ENCODE measurements around the gene C11orf65. TPM values are rescaled to one million over a fixed set of nuclear protein-coding genes. Genes with fewer than 3 reads are reported as not detected.

The C11orf65 gene
- total RNA-seq, 1 experiment from 2014 or later: 1.3 TPM

GRCh38 chr11:108508653-108509593 lies 41.6 kb upstream of the C11orf65 start:
- TF ChIP-seq ZBTB33 (IDR thresholded peaks at IDR 0.05; ENCODE audit: extremely low read depth, insufficient replicate concordance, low read length) (no peak), SP1 (IDR thresholded peaks at IDR 0.05; ENCODE audit: low read depth) (no peak), EGR1 (IDR thresholded peaks at IDR 0.05; ENCODE audit: low read depth) (no peak), TCF7L2 (IDR thresholded peaks at IDR 0.05; ENCODE audit: borderline replicate concordance, extremely low read depth, insufficient read depth, insufficient read length) (no peak), EZH2phosphoT487 (IDR thresholded peaks at IDR 0.05; ENCODE audit: borderline replicate concordance) (no peak), ELF1 (IDR thresholded peaks at IDR 0.05; ENCODE audit: borderline replicate concordance, low read depth) (no peak), JUND (IDR thresholded peaks at IDR 0.05) (no peak), ATF3 (IDR thresholded peaks at IDR 0.05) (no peak), ZNF274 (IDR thresholded peaks at IDR 0.05; ENCODE audit: low read depth, low read length) (no peak), RAD21 (IDR thresholded peaks at IDR 0.05; ENCODE audit: low read depth) (no peak), FOSL1 (IDR thresholded peaks at IDR 0.05; ENCODE audit: low read depth) (no peak), CEBPB (IDR thresholded peaks at IDR 0.05; ENCODE audit: low read depth) (no peak), ZFX (IDR thresholded peaks at IDR 0.05) (no peak), MAX (IDR thresholded peaks at IDR 0.05) (no peak), POLR2A (IDR thresholded peaks at IDR 0.05; ENCODE audit: borderline replicate concordance, extremely low read depth, insufficient read depth, insufficient read length) (no peak), EZH2 (IDR thresholded peaks at IDR 0.05) (no peak), CTCF (IDR thresholded peaks at IDR 0.05 in 2 of 3, conservative IDR thresholded peaks at IDR 0.05 in 1 of 3; ENCODE audit: borderline replicate concordance in 1 of 3, insufficient read depth in 1 of 3, low read depth in 2 of 3, low read length in 2 of 3) (no peak), POLR2AphosphoS5 (IDR thresholded peaks at IDR 0.05; ENCODE audit: low read depth, low read length) (no peak), SRF (IDR thresholded peaks at IDR 0.05; ENCODE audit: low read depth) (no peak)
- Histone ChIP-seq H3K79me2 (ENCODE audit: insufficient read depth, low read length) (no peaks in the 10 kb centered on the region), H3K4me2 (ENCODE audit: low read length) (no peak overlapping the region), H2AFZ (ENCODE audit: low read depth, low read length, poor library complexity, severe bottlenecking) (no peak overlapping the region), H3K4me1 (ENCODE audit: control insufficient read depth in 1 of 2, insufficient read depth in 2 of 2, low read length in 2 of 2) (no peaks in the 10 kb centered on the region), H3K4me3 (replicated peaks in 1 of 2; ENCODE audit: low read depth in 1 of 2, low read length in 2 of 2) (no peak overlapping the region), H3K9me3 (ENCODE audit: control insufficient read depth in 1 of 2, insufficient read depth in 1 of 2, low read depth in 1 of 2, low read length in 2 of 2) (no peaks in the 10 kb centered on the region), H4K20me1 (ENCODE audit: insufficient read depth) (no peaks in the 10 kb centered on the region), H3K27ac (ENCODE audit: low read depth, low read length) (no peak overlapping the region), H3K9me2 (ENCODE audit: insufficient read depth) (no peaks in the 10 kb centered on the region), H3K27me3 (ENCODE audit: insufficient read depth, low read length) (no peaks in the 10 kb centered on the region), H3K9ac (ENCODE audit: low read length) (no peak overlapping the region), H3K36me3 (ENCODE audit: control insufficient read depth in 1 of 2, insufficient read depth in 2 of 2, low read length in 2 of 2) (0 out of 4 replicates have a peak, but pooled peaks cover 0 to 10% of the 10 kb centered on the region in 2 experiments)
- ChIA-PET CTCF (no interaction called here), POLR2A (no interaction called here), RAD21 (ENCODE audit: low non-redundant PET in 1 of 2, low total read pairs in 2 of 2, uncharacterized antibody in 2 of 2, unreplicated experiment in 2 of 2) (no interaction called here)
- no TSS peak for BruUV-seq (replicated peaks)
- intact Hi-C loops (cut with micrococcal nuclease): no loop called here
- ATAC-seq (no peak), DNase-seq (ENCODE audit: low read depth, low spot score) (no peak)

All from HCT116 (cell line).